ENCODE data around the gene STOX2. TPM values are rescaled to one million over a fixed set of nuclear protein-coding genes. Genes with fewer than 3 reads are reported as not detected.
A peak's percentile ranks its signal among the peaks of the same experiment; 100 is the strongest.

The STOX2 gene
- total and polyA plus RNA-seq, 10 donors, result 0.53 to 42.8 (median 28.6) TPM

DNA sequence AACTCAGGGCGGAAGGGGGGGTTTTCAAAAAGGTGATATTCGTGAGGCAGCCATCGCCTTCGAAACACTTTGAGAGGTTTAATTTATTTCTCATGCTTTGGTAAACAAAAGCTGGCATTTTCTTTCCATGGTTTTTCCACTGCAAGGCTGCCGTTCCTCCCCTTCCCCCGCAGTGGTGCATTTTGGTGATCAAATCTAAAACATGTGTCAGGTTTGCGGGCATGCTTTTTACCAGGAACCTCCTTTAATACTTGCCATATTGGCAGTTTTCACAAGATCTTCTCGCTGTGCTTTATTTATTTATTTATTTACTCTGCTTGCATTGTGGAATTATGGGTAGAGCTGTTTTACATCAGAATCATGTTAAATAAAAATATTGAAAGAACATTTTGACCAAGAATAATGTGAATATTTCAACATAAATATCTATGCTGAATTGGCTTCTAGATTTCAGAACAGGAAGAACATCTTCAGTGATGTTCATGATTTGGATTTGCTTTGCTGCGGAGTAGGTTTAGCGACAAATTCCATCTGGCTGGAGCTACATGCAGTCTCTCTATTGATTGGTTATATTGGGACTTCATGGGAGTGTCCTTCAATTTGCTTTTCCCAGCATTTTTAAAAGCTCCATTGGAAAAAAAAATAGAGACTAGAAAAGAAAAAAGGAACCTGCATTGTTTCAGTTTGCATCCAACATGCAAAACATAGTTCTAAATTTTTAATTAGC, 54.4 kb downstream of the STOX2 start:
- no peaks in the 10 kb centered on the region for H3K36me3 ChIP-seq
- no peaks in the 10 kb centered on the region for H3K9me3 ChIP-seq
- 90 to 95% (median 92%) methylated on average over 10 of the region's 10 CpGs for WGBS, 5 donors
- intact Hi-C loops (cut with DNase I; ENCODE audit: low total_unique reads), result no loop called here
- DNase-seq, result no peak
- H3K4me3 ChIP-seq, result peak overlapping the region in 1 of 8 donors; percentile 4
- no peaks in the 10 kb centered on the region for H3K27me3 ChIP-seq (replicated peaks in 1 of 7)
- no peak for TF ChIP-seq POLR2A (IDR thresholded peaks at IDR 0.05)
- no peak for TF ChIP-seq POLR2AphosphoS5 (IDR thresholded peaks at IDR 0.05)
- TF ChIP-seq, protein P1, sequence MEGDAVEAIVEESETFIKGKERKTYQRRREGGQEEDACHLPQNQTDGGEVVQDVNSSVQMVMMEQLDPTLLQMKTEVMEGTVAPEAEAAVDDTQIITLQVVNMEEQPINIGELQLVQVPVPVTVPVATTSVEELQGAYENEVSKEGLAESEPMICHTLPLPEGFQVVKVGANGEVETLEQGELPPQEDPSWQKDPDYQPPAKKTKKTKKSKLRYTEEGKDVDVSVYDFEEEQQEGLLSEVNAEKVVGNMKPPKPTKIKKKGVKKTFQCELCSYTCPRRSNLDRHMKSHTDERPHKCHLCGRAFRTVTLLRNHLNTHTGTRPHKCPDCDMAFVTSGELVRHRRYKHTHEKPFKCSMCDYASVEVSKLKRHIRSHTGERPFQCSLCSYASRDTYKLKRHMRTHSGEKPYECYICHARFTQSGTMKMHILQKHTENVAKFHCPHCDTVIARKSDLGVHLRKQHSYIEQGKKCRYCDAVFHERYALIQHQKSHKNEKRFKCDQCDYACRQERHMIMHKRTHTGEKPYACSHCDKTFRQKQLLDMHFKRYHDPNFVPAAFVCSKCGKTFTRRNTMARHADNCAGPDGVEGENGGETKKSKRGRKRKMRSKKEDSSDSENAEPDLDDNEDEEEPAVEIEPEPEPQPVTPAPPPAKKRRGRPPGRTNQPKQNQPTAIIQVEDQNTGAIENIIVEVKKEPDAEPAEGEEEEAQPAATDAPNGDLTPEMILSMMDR (IDR thresholded peaks at IDR 0.05 in 8 of 11, conservative IDR thresholded peaks at IDR 0.05 in 3 of 11), result no peak
- H3K4me1 ChIP-seq, result peaks cover 0 to 6% (median under 1%) of the 10 kb centered on the region in 6 donors
- no peak overlapping the region for H3K27ac ChIP-seq

DNA sequence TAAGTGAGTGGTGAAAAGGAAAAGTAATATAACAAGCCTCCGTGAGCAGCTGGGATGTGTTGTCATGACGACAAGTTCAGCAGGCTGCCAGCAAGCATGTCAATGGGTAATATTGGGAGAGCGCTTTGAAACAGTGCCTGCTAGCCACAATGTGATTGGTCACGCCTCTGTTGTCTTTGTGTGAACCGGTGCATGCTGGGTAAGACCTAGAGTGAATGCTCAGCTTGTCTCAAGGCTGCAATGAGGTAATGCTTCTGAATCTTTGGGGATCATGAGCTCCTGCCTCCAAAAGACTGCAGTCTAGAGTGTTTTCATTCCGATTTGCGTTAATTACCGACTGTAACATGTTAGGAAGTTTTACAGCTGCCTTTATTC, 54.9 kb downstream of the STOX2 start:
- no peaks in the 10 kb centered on the region for H3K9me3 ChIP-seq
- intact Hi-C loops (cut with DNase I; ENCODE audit: low total_unique reads), result no loop called here
- 61 to 73% (median 68%) methylated on average over 8 of the region's 8 CpGs for WGBS, 5 donors
- no peaks in the 10 kb centered on the region for H3K36me3 ChIP-seq
- TF ChIP-seq, protein P1 (IDR thresholded peaks at IDR 0.05 in 8 of 11, conservative IDR thresholded peaks at IDR 0.05 in 3 of 11), result no peak
- TF ChIP-seq POLR2A (IDR thresholded peaks at IDR 0.05) (no peak), POLR2AphosphoS5 (IDR thresholded peaks at IDR 0.05) (no peak)
- peak overlapping the region in 1 of 8 donors; percentile 4 for H3K4me3 ChIP-seq
- no peaks in the 10 kb centered on the region for H3K27me3 ChIP-seq (replicated peaks in 1 of 7)
- no peak overlapping the region for H3K27ac ChIP-seq
- no peak for DNase-seq
- peaks cover 0 to 8% (median 2%) of the 10 kb centered on the region in 6 donors for H3K4me1 ChIP-seq

DNA sequence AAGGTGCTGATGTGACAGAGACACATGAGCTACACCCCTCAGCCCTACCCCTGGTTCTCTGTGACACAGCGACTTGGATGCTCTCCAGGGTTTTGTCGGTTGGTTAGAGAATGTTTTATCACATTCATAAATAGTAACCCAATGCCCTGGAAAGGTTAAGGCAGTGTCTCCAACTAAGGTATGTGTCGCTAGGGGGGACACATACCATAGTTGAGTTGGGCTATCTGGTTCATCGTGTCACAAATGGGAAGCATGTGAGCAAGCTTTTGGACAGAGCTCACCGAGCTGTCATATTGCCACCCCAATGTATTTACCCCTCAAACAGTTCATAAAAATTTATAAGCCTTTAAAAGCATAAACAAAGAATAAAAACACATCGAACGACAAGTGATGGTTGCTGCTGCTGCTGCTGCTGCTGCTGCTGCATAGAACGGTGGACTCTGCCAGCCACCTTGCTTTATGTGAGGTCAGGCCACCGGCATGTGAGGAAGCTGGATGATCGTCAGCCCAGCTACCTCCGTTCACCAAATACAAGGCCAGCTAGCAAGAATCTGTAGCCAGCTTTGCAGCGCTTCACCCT, 55.9 kb downstream of the STOX2 start:
- Histone ChIP-seq H3K4me1 (peaks cover 0 to 8% (median 2%) of the 10 kb centered on the region in 6 donors), H3K36me3 (no peaks in the 10 kb centered on the region), H3K27ac (no peak overlapping the region), H3K27me3 (replicated peaks in 1 of 7) (no peaks in the 10 kb centered on the region), H3K9me3 (no peaks in the 10 kb centered on the region), H3K4me3 (no peak overlapping the region)
- WGBS, 5 donors, result 71 to 82% (median 77%) methylated on average over 12 of the region's 12 CpGs
- TF ChIP-seq, protein P1 (IDR thresholded peaks at IDR 0.05 in 8 of 11, conservative IDR thresholded peaks at IDR 0.05 in 3 of 11), result no peak
- TF ChIP-seq POLR2AphosphoS5 (IDR thresholded peaks at IDR 0.05) (no peak), POLR2A (IDR thresholded peaks at IDR 0.05) (no peak)
- no peak for DNase-seq
- intact Hi-C loops (cut with DNase I; ENCODE audit: low total_unique reads), result no loop called here

DNA sequence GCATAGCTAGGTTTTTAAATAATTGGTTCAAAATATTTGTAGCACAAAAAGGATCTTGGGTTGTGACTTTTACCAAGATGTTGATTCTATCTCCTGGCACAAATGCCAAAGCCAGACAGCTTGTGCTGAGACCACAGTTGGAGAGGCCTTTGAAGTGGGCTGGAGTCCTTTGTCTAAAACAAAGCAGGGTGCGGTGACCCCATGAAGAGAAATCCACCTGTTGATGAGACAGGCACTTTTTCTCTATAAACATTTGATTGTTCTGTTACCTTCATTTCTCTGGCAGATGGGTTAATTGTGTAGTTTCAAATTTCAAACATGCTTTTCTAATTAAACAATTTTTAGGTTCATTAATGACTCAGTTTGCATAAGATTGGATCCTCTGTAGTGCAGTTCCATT, 56.7 kb downstream of the STOX2 start:
- intact Hi-C loops (cut with DNase I; ENCODE audit: low total_unique reads), result no loop called here
- Histone ChIP-seq H3K9me3 (no peaks in the 10 kb centered on the region), H3K27me3 (replicated peaks in 1 of 7) (no peaks in the 10 kb centered on the region), H3K4me1 (peaks cover 0 to 8% (median 2%) of the 10 kb centered on the region in 6 donors), H3K27ac (no peak overlapping the region), H3K36me3 (no peaks in the 10 kb centered on the region), H3K4me3 (no peak overlapping the region)
- no peak for DNase-seq
- TF ChIP-seq, protein P1 (IDR thresholded peaks at IDR 0.05 in 8 of 11, conservative IDR thresholded peaks at IDR 0.05 in 3 of 11), result no peak
- TF ChIP-seq POLR2A (IDR thresholded peaks at IDR 0.05) (no peak), POLR2AphosphoS5 (IDR thresholded peaks at IDR 0.05) (no peak)
- 38 to 96% (median 74%) methylated on average over 1 of the region's 1 CpG for WGBS, 5 donors
